Measurements from ENCODE around the gene TCF7L2. TPM values are rescaled to one million over a fixed set of nuclear protein-coding genes. Genes with fewer than 3 reads are reported as not detected.

TCF7L2 gene
- total RNA-seq, 1 donor from 2014 or later = 36.8 TPM

GRCh38 chr10:113149626-113150025 lies 199.6 kb downstream of the TCF7L2 start:
- no peak for DNase-seq

DNA sequence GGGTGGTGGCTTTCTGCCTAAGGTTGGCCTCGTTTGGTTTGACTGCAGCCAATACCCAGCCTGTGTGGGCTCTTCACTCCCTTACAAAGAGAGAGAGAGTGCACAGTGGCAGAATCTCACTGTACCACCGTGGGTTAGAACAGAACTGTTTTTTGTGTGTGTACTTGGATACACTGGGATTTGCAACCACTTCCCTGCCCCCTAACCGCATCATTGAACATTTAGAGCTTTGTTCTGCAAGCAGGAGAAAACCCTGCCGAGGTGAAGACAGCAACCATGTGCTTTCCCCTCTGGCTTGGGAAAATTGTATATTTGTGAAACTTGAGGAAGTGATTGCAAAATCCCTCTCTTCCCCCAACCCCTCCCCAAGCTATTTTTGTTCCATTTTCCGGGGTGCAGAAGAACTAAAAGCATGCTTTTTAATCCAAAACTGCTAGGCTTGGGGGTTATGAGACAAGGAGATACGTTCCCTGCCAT lies 201.2 kb downstream of the TCF7L2 start:
- no peak for DNase-seq

DNA sequence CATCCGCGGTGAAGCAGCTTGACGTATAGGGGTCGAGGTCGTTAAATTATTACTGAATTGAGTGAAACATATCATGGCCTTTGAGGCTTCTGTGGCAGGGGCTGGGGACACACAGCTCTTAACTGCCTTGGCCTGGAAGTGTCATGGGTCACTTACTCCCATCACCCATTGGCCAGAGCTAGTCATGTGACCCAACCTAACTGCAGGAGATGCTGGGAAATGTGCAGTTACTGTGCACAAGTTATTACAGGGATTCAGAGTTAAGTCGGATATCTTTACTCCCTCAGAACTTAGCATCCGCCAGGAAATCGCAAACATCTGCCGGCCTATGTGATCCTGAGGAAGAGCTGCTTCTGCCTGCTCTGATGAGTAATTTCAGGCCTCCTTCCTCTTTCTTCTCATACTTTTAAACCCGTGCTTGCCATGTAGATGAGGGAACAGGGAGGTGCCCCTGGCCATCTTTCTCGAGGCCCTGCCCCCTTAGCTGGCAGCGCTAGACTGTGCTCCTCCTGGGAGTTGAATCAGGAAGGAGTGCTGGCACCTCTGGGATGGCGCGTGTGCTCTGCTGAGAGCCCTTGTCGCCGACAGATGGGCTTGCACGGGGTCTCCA lies 203.6 kb downstream of the TCF7L2 start:
- no peak for DNase-seq

- DNase-seq = no peak
These were observed 207.4 kb downstream of the TCF7L2 start for GRCh38 chr10:113157441-113157840.

DNA sequence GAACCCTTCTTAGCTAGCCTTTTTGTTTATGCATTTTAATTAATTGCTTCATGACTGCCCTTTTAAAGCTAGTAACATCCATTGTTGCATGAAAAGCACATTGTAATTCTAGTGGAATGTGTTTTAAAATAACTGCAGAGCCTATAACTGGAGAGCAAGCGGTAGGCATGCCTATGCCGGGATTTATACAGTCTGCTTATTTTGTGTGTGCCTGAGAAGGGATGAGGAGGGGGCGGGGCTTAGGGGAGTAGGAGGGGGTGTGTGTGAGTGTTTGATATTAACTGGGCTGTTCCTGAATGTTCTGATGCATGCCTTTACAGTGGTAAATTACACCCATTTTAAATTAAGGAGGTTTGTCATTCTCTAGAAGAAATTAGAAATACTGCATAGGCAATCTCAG lies 208.1 kb downstream of the TCF7L2 start:
- DNase-seq = no peak

- no peak for DNase-seq
These were observed 209.5 kb downstream of the TCF7L2 start for GRCh38 chr10:113159563-113159962.

- no peak for DNase-seq
These were observed 210.6 kb downstream of the TCF7L2 start for GRCh38 chr10:113160641-113161040.

- DNase-seq = no peak
These were observed 211.0 kb downstream of the TCF7L2 start for GRCh38 chr10:113161066-113161465.

- no peak for DNase-seq
These were observed 212.9 kb downstream of the TCF7L2 start for GRCh38 chr10:113162960-113163359.

- DNase-seq = no peak
These were observed 215.6 kb downstream of the TCF7L2 start for GRCh38 chr10:113165673-113166072.

DNA sequence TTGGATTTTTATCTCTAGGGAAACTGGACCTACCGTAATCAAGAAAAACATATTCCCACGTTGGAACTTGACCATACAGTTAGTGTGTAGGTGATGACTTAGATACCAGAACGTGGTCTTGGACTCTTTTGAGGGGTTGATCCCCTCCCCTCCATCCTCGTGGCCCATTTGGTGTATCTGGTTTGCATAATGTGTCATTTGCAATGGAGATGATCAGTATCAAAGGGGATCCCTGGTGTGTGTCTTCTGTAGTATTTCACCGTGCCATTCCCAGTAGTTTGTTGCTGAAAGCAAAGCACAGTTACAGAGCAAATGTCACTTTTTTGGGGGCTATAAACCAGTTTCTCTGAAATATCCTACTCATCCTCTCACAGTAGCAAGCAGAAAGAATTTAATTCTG lies 217.7 kb downstream of the TCF7L2 start:
- DNase-seq = no peak

DNA sequence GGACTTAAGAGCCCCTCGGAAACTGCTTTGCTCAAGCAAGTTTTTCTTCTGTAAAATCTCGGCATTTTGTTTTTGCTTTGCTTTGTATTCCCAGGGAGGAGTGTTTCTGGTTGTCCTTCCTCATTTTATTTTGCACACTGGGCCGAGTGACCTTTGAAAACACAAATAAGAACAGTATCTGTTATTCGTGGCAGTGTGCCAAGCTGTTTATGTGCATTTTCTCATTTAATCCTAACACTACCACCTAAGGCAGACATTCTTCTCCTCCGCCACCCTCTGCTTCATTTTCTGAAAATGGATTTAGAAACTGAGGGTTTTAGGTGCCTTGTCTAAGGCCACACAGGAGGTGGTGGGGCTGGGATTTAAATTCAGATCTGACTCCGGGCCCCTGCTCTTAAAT lies 218.5 kb downstream of the TCF7L2 start:
- DNase-seq = no peak

- no peak for DNase-seq
These were observed 219.1 kb downstream of the TCF7L2 start for GRCh38 chr10:113169111-113169510.

DNA sequence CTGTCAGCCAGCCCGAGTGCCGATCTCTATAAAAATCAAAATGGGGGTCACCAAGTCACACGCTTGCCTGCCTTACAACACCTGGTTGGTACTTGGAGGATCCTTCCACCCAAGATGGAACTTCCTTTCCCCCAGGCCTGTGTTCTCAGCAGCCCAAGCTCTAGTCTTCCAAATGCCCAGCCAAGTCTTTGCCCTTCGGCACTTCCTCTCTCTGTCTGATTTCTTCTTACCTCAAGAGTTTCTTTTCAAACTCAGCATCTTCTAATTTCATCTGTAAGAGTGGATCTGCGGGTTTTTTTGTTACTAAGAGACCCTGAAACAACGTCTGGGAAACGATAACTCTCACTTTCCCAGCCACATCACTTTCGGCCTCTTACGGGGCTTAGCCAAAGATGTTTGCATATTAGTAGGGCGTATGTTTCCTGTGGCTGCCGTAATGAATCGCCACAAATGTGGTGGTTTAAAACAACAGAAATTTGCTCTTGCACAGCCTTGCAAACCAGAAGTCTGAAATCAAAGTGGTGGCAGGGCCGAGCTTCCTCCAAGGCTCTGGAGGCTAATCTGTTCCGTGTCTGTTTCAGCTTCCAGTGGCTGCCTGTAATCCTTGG lies 219.9 kb downstream of the TCF7L2 start:
- no peak for DNase-seq

DNA sequence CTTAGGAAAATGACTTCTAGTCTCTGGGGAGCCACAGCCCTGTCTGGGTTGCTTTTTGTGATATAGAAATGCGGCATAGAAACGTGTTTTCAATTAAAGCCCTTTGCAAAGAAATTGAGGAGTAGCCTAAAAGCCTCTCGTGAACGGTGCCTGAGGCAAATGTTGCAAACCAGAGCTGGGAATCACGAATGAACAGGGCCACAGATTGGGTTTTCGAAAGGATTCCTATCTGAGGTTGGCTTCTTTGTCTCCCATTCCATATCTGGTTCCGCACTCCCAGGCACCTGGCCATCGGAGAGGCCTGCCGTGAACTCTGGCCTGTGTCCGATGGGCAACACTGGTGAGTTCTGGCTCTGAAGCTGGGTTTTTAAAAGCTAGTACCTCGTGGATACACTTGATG lies 221.6 kb downstream of the TCF7L2 start:
- DNase-seq = no peak

- no peak for DNase-seq
These were observed 225.1 kb downstream of the TCF7L2 start for GRCh38 chr10:113175176-113175575.

- no peak for DNase-seq
These were observed 226.0 kb downstream of the TCF7L2 start for GRCh38 chr10:113175756-113176651.

DNA sequence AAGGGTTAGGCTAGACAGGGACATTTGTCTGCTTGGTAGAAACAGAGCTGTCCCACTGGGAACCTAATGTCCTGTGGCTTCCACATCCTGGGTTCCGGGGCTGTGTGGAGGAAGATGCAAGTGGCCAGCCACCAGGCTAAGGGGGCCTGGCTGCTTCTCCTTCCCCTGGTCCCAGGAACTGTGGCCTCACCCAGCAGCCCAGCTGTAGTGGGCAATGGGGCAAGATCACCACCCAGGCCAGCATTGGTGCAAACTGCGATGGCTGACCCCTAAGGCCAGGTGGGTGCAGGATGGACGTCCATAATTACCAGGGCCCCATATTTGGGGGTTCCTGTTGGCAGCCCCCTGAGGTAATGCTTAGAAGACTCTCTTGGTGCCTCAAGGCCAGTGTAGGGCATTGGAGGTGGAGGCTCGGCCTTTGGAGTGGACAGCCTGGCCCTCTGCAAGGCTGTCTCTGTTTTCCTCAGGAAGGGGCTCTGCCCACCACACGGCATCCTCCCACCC lies 226.7 kb downstream of the TCF7L2 start:
- DNase-seq = no peak

- DNase-seq = no peak
These were observed 227.3 kb downstream of the TCF7L2 start for GRCh38 chr10:113177156-113177935.

DNA sequence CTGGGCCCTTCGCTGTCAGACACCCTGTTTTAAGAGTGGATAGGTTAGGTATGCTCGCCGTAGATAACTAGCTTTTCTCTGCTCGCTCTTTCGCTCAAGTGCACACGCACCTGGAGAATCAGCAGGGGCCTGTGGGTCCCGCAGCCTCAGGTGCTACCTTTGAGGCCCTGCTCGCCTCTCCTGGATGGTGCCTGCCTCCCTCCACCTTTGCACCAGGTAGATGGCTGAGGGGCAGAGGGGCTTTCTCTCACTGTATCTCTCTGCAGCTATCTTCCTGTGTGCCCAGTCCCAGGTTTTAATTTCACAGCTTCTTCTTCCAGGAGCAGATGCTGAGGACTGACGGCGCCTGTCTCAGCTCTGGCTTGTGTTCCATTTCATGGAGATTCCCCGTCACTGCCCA lies 227.9 kb downstream of the TCF7L2 start:
- DNase-seq = no peak

DNA sequence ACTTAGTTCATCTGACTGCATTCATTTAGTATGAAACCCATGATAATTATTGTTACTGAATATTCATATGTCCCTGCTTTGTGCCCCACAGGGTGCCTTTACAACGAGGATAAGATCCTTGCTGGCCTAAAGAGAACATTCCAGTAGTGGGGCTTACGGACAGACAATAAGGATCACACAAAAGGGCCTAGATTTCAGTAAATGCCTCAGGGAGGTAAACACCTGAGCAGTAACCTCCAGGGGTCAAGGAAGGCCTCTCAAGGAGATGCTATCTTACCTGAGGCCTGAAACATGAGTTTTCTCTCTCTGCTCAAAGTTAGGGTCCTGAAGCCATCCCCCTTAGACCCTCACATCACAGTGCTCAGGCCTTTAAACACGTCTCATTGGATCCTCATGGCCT lies 228.7 kb downstream of the TCF7L2 start:
- DNase-seq = no peak

DNA sequence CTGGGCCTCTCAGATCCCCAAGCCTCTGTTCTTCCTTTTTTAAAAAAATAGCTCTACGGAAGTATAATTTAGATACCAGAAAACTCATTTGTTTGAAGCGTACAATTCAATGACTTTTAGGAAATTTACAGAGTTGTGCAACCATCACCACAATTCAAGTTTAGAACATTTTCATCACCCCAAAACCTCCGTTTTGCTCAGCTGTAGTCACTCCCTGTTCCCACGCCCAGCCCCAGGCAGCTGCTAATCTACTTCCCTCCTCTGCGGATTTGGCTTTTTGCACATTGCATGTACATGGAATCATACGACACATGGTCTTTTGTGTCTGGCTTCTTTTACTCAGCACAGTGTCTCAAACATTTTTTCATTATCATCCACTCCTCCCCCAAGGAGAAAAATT lies 229.2 kb downstream of the TCF7L2 start:
- peak; percentile 43 for DNase-seq
